22Rv1 (cell line): ENCODE measurements around the gene RET.

Source experiments
- ZFX ChIP-seq: fragments of 450-650 bp; IDR thresholded peaks from 2 replicates; pipeline ENCODE4 v1.6.1; 2017; ENCODE audit warnings: antibody characterized with exemption, borderline replicate concordance
- TF ChIP-seq, protein P1 (sequence below): fragments of 450-650 bp; IDR thresholded peaks from 2 replicates; pipeline ENCODE4 v1.5.1; 2017; ENCODE audit warnings: mild to moderate bottlenecking

DNA sequence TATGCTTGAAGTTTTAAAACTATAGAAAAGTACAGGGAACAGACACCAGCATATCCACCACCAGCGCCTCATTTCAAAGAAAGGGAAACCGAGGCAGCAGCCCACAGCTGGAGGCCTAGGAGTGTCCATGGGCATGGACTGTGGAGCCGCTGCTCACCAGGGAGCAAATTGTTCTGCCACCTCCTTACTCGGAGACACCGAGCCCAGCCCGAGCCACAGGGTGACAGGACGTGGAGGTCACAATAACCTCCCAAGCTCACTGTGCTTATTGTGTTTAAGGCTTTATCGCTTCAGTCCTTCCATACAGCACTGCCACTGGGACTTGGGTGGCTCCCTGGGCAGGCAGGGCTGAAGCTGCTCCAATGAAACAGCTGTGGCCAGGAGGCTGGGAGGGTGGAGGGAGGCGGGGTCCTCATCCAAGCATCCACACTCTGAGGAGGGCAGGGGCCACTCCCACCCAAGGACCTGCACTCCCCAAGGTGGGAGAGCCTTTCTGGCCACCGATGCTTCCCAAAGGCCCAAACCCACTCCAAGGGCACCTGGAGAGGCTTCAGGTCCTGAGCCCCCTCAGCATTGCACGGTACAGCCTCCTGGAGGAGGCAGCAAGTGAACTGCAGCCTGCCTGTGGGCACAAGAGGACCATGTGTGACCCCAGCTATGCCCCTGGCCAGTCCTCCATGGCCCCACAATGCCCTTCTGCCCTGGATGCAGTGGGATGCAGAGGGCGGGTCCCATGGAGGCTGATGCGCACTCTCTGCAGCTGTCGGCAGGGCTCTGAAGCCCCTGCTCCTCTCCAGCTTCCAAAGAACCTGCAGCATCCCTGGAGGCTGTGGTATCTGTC, 38.7 kb upstream of the RET start:
- TF ChIP-seq, protein P1, sequence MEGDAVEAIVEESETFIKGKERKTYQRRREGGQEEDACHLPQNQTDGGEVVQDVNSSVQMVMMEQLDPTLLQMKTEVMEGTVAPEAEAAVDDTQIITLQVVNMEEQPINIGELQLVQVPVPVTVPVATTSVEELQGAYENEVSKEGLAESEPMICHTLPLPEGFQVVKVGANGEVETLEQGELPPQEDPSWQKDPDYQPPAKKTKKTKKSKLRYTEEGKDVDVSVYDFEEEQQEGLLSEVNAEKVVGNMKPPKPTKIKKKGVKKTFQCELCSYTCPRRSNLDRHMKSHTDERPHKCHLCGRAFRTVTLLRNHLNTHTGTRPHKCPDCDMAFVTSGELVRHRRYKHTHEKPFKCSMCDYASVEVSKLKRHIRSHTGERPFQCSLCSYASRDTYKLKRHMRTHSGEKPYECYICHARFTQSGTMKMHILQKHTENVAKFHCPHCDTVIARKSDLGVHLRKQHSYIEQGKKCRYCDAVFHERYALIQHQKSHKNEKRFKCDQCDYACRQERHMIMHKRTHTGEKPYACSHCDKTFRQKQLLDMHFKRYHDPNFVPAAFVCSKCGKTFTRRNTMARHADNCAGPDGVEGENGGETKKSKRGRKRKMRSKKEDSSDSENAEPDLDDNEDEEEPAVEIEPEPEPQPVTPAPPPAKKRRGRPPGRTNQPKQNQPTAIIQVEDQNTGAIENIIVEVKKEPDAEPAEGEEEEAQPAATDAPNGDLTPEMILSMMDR = no peak
- TF ChIP-seq ZFX = no peak
